ENCODE measurements around the gene FAF1.

DNA sequence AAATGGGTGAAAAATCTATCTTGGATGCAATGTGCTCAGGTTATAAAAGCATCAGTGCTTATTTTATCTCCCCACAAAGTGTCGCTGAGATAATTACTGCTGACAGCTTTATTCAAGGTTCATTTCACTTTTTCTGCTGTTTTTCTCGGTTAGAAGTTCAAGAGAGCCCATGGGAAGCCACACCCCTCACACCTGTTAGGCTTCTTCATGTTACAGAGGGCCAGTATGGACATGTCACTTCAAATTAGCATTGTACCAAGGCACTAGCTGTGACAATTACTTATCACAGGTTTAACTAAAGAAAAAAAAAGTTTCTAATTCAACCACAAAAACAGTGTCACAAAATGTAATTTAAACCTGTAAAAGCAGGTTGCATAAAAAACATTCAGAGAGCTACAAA, 349.5 kb downstream of the FAF1 start:
- TF ChIP-seq, protein P1, sequence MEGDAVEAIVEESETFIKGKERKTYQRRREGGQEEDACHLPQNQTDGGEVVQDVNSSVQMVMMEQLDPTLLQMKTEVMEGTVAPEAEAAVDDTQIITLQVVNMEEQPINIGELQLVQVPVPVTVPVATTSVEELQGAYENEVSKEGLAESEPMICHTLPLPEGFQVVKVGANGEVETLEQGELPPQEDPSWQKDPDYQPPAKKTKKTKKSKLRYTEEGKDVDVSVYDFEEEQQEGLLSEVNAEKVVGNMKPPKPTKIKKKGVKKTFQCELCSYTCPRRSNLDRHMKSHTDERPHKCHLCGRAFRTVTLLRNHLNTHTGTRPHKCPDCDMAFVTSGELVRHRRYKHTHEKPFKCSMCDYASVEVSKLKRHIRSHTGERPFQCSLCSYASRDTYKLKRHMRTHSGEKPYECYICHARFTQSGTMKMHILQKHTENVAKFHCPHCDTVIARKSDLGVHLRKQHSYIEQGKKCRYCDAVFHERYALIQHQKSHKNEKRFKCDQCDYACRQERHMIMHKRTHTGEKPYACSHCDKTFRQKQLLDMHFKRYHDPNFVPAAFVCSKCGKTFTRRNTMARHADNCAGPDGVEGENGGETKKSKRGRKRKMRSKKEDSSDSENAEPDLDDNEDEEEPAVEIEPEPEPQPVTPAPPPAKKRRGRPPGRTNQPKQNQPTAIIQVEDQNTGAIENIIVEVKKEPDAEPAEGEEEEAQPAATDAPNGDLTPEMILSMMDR (IDR thresholded peaks at IDR 0.05), result no peak
- TF ChIP-seq POLR2A (IDR thresholded peaks at IDR 0.05), result no peak

Data from right lobe of liver (tissue), 4 donors.